Uterus (tissue), 2 donors: ENCODE results near the gene SRBD1.

Experiments used
- CTCF ChIP-seq, 4 experiments: fragments of 200-600 bp in 2 of 4; fragments of 450-650 bp in 2 of 4; sonication (generic) in 2 of 4; IDR thresholded peaks; one replicate each; pipeline ENCODE4 v1.5.1; 2016 to 2019; ENCODE audit warnings: antibody characterized with exemption in 4 of 4, mild to moderate bottlenecking in 2 of 4, moderate library complexity in 1 of 4
- POLR2A ChIP-seq, 2 donors: fragments of 450-650 bp; IDR thresholded peaks; one replicate each; pipeline ENCODE4 v1.6.1; 2016; ENCODE audit warnings: antibody characterized with exemption in 2 of 2, mild to moderate bottlenecking in 1 of 2, moderate library complexity in 1 of 2

GRCh38 chr2:45649462-45649857 lies 38.4 kb upstream of the SRBD1 start:
- TF ChIP-seq CTCF (IDR thresholded peaks at IDR 0.05): no peak
- TF ChIP-seq POLR2A (IDR thresholded peaks at IDR 0.05): no peak
